RPMI7951 (cell line): Measurements from ENCODE around the gene HSPA6. TPM values are rescaled to one million over a fixed set of nuclear protein-coding genes. Genes with fewer than 3 reads are reported as not detected.
"Not testable (repeated sequence)": the region's sequence is repeated elsewhere in the genome, so short reads cannot be mapped to it uniquely, and the experiment has no call there.

Experiments
- DNase-seq: peaks from one replicate; pipeline ENCODE4 v3.0.0-alpha.2; 2012; ENCODE audit warnings: low read depth
- total RNA-seq: library from RNA; depleted of rRNA; stranded (reverse); fragments of >200 nt; shearing (Covaris generic); gene quantifications from 2 replicates; pipeline ENCODE4 v1.2.3, GENCODE V29; 2014

HSPA6 gene
- total RNA-seq, 1 experiment from 2014 or later, result 0.12 TPM

DNA sequence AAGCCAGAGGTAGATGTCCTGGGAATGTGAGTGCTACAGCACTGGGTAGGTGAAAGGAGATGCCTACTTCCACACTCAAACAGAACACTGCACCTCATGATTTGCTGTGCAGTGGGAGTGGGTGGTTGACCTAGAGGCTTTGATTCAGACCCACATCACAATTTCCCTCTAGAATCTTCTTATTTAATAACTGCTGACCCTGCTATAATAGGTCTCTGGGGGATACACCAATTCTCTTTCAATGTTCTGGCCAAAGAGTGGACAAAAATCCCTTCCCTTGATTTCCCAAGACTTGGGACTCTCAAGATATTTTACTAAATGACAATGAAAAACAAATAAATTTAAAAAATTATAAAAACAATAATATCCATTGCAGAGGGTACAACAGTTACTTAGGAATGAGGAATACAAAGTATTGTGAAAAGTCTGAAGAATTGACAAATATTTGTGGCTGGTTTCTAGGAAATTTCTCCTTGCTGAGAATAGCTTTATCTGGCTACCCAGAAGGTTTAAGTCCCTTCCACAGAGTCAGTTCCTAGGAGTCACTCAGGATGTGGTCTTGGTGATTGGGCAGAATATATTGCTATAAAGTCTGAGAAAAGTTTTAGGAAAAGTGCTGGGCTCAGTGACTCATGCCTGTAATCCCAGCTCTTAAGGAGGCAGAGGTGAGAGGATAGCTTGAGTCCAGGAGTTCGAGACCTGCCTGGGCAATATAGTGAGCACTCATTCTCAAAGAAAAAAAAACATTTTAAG, 21.5 kb upstream of the HSPA6 start:
- peak; percentile 60 for DNase-seq

DNA sequence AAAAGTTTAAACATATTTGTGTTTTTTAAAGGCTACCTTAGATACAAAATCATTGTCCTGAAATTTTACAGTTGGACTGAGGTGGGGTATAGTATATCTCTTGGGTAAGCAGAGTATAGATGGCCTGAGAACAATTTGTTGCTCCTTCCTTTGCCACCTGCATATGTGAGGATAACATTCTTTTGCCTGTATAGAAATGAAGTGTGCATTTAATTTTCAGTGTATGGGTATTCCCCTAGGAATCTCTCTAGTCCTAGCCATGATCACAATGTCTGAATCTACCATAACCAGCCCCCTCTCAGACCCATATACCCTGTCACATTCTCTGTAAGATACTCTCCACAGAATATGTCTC, 21.0 kb upstream of the HSPA6 start:
- no peak for DNase-seq

DNA sequence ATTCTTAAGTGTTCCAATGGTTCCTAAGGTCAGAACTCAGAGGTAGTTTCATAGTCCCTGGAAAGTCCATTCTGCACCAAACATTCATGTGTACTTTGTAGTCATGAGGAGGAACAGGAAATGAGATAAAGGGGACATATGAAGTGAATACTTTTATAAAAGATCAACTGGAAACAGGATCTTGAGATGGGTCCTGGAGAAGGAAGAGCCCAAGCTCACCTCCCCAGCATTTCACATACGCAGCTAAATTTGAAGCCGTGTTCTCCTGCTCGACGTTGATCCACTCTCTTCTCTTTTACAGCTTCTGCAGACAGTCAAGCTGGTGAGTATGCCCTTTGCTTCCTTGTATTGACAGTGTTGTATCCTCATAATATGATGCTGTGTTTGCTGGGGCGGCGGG, 18.7 kb upstream of the HSPA6 start:
- no peak for DNase-seq

DNA sequence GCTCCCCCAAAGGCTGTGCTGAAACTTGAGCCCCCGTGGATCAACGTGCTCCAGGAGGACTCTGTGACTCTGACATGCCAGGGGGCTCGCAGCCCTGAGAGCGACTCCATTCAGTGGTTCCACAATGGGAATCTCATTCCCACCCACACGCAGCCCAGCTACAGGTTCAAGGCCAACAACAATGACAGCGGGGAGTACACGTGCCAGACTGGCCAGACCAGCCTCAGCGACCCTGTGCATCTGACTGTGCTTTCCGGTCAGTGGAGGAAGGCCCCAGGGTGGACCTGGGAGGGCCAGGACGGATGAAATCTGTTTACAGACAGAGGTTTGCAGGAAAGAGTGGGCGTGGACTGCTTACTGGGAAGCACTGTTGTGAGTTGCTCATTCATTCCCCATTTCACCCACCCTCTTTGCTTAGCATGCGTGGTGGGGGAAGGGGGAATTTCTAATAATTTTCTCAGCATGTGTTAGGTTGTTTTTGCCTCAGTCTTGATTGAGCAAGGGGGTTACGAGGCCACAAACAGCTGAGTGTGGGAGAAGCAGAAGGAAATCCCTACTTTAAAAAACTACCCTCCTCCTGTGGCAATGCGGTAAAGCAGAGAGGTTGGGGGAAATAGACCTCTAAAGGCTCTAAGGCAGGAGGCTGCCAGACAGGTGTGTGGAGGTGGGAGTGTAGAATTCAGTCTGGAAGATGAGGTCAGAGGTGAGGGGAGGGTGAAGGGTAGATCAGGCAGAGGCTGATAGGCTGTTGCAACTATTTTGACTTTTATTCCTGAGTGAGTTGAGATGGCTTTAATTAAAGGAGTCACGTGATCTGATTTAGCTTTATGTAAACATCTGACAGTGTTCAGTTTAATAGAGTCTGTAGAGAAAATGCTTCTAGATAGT, 17.8 kb upstream of the HSPA6 start:
- DNase-seq, result peak; percentile 36

DNA sequence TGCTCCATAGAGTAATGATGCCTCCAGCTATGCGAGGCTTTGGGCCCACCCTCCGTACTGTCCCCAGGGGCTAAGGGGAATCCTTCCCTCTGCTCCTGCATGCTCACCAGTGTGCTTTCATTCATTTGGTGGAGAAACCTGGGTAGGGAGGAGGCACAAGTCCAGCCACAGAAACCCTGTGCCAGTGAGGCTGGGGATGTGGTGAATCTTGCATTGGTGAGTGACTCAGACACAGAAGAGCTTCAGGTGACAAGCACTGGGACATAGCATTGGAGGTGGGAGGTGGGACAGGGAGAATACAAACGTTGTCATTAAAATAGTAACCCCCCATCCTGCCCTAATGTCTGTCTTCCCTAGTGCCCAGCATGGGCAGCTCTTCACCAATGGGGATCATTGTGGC, 13.9 kb upstream of the HSPA6 start:
- no peak for DNase-seq

DNA sequence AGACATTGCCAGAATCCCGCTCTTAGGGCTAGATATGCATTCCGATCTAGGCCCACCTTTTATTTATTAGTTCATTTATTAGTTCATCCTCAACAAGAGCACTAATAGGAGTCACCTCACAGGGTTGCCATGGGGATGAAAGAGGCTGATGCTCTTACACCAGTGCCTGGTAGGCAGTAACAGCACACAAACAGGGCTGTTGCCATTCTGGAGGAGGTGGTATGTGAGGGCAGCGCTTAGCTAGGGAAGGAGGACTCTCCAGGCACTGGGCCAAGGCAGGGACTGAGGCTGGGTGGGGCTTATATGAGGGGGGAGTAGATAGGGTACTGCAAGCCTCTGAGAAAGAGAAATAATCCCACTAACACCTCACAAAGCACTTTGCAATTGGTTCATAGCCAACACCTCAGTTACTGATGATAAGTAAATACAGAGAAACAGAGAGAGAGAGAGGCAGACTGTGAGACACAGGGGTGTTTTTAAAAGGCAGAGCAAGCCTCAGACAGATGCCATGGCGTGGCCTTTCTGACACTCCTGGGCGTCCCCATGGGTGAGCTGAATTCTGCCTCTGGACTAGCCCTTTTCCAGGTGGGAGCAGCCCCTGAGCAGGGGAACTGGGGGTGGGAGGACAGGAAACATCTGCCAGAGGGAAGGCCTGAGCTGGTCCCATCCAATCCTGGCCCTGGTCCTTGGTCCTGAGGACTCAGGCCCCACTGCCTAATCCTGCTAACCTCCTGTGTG, 13.2 kb upstream of the HSPA6 start:
- DNase-seq, result no peak

DNA sequence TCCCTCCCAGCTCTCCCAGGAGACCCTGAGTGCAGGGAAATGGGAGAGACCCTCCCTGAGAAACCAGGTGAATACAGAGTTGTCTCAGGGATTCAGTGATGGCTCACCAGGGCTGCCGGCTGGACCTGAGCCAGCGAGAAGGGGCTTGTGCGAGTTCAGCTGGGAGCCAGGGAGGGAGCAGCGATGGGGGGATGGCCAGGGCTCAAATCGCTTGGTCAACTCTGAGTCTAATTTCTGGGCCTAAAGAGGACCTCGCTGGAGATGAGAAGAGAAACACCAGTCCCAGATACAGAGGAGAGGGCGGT, 12.6 kb upstream of the HSPA6 start:
- no peak for DNase-seq

DNA sequence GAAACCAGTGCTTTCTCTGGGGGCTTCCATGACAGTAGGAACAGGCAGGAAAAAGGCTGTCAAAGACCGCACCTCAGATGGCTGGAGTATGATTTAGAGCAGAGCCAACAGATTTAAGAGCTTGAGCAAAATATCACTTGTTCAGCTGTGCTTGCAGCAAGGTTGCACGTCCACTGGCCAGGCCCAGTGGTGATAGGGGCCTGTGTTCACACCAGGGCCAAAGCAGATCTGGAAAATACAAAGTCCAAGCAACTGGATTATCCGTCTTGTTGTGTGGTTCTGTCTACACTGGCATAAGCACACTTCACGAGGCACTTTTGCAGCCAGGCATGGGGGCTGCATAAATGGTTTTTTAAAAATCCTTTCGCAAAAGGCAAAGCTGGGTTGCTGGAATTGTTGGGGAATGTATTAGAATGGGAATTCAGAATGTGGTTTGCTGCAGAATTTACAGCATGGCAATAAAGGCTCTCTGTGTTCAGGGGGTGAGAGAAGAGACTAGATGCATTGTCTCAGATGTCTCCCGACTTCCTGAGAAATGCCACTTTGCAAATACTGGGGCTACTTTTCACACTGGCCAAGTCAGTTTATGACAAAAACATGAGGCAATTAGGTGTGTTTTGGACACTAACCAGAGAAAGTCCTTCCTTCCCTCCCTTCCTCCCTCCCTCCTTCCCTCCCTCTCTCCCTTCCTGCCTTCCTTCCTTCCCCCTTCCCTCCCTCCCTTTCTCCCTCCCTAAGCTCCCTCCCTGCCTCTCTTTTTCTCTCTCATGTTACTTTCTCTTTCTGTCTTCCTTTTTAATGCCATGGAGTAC, 11.5 kb upstream of the HSPA6 start:
- DNase-seq, result not testable (repeated sequence)

DNA sequence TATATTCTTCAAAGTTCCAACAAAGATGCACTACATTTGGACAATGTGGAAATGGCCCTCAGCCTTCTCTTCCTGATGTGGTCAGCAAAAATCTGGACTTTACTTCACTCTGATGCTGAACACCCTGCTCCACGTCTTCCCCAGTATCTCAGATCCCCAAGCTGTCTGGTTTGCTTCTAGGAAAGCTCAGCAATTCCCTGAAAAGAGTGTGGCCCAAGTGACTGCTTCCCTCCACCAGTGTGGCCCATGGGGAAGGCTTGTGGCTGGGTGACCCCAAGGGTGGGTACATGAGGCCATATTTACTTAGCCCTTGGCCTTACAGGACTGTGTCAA, 10.9 kb upstream of the HSPA6 start:
- not testable (repeated sequence) for DNase-seq

DNA sequence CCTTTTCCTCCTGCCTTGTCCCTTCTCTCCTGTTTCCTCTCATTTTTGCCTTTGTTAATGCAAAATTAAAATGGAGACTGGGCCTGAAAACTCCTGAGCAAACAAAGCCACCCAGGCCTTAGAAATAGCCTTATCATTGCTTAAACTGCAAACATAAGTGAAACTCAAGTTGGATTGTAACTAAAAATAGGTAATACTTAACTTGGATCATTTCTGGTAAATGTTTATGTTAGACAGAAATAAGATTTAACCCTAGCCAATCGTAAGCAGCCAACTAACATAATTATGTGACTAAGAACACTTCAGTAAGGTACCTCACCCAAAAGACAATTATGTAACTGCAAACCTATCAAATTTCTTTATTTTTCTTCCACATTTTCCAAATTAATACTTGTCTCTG, 10.4 kb upstream of the HSPA6 start:
- not testable (repeated sequence) for DNase-seq

DNA sequence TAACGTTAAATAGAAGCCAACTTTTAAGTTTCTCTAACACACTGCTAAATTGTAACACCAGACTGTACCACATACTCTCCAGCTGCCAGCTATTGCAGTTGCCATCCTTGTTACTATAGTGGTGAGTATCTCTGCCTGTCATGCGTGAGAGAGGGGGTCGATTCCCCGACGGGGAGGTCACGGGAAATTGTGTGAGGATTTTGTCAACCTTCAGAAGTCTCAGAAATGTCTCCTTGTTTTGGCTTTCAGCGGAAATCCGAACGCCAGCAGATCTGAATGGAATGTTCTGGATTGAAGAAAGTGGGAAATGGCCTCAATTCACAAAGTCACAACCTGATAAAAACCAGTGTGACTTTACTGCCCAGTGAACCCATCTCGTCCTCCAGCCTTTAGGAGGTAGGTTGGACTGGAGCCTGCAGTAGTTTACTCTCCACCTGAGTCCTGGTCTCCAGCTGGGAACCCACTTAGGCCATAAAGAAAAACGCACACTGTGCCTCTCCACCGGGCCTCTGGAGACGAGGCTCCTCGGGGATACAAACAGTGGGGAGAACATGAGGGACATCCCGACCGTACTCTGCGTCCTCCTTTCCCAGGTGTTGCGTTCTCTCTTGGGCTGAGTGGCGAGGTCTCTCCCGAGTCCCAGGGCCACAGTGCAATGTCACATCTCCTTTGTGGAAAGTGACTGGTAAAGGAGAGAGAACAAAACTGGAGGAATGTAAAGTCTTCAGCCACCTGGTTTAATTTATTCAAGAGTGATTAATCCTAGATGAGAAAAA, 1.1 kb upstream of the HSPA6 start:
- not testable (repeated sequence) for DNase-seq

DNA sequence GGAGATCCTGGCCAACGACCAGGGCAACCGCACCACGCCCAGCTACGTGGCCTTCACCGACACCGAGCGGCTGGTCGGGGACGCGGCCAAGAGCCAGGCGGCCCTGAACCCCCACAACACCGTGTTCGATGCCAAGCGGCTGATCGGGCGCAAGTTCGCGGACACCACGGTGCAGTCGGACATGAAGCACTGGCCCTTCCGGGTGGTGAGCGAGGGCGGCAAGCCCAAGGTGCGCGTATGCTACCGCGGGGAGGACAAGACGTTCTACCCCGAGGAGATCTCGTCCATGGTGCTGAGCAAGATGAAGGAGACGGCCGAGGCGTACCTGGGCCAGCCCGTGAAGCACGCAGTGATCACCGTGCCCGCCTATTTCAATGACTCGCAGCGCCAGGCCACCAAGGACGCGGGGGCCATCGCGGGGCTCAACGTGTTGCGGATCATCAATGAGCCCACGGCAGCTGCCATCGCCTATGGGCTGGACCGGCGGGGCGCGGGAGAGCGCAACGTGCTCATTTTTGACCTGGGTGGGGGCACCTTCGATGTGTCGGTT, 477 bp downstream of the HSPA6 start:
- DNase-seq, result not testable (repeated sequence)

DNA sequence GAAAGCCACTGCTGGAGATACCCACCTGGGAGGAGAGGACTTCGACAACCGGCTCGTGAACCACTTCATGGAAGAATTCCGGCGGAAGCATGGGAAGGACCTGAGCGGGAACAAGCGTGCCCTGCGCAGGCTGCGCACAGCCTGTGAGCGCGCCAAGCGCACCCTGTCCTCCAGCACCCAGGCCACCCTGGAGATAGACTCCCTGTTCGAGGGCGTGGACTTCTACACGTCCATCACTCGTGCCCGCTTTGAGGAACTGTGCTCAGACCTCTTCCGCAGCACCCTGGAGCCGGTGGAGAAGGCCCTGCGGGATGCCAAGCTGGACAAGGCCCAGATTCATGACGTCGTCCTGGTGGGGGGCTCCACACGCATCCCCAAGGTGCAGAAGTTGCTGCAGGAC, 981 bp downstream of the HSPA6 start:
- DNase-seq, result not testable (repeated sequence)

DNA sequence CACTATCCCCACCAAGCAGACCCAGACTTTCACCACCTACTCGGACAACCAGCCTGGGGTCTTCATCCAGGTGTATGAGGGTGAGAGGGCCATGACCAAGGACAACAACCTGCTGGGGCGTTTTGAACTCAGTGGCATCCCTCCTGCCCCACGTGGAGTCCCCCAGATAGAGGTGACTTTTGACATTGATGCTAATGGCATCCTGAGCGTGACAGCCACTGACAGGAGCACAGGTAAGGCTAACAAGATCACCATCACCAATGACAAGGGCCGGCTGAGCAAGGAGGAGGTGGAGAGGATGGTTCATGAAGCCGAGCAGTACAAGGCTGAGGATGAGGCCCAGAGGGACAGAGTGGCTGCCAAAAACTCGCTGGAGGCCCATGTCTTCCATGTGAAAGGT, 1.6 kb downstream of the HSPA6 start:
- DNase-seq, result not testable (repeated sequence)

DNA sequence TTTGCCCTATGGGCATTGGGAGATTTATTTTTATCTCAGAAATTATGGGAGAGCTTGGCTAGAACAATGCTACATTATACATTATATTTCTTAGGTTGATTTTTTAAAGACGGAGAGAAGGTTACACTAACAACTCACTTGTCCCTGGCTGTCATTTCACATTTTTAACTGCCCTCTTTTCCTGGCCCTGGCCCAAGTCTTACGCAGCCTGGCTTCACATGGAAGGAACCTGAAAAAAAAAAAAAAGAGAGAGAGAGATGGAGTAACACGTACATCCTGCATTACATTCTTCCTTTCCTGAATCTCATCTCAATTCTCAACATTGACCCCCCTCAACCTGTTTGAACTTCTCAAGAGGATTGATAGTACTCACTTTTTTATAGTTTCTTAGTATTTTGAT, 4.2 kb downstream of the HSPA6 start:
- DNase-seq, result peak; percentile 30

DNA sequence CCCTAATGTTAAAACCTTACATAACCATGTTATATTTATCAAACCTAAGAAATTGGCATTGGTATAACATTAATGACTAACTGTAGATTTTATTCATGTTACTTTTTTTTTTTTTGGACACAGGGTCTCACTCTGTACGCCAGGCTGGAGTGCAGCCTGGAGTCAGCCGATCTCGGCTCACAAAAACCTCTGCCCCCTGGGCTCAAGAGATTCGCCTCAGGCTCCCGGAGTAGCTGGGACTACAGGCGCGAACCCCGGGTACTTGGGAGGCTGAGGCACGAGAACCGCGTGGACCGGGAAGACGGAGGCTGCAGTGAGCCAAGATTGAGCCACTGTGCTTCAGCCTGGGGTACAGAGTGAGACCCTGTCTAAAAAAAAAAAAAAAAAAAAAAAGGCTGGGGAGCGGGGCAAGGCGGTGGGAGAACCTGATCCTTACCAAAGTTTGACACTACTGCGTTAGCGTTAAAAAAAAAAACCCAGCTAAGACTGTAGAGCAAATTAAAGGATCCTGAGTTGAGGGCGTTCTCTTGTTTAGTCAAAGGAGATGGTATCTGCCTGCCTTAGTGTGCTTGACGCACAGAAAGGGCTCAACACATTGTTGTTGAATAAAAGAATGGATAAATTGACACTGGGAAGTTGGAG, 5.2 kb downstream of the HSPA6 start:
- DNase-seq, result peak; percentile 31

DNA sequence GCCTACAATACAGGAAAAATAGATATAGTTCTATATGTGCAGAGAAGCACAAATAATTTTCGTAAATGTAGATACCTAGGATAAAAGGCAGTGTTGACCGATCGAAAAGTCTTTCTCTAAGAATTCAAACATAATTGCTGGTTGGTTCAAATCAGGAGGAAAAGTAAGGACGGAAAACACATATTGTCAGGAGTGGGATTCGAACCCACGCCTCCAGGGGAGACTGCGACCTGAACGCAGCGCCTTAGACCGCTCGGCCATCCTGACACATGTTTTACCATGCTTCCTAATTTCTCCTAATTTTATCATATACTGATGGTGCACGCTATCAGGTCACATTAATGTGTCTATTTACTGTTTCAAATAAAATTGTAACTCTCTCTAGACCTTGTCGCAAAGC, 5.8 kb downstream of the HSPA6 start:
- peak; percentile 66 for DNase-seq

DNA sequence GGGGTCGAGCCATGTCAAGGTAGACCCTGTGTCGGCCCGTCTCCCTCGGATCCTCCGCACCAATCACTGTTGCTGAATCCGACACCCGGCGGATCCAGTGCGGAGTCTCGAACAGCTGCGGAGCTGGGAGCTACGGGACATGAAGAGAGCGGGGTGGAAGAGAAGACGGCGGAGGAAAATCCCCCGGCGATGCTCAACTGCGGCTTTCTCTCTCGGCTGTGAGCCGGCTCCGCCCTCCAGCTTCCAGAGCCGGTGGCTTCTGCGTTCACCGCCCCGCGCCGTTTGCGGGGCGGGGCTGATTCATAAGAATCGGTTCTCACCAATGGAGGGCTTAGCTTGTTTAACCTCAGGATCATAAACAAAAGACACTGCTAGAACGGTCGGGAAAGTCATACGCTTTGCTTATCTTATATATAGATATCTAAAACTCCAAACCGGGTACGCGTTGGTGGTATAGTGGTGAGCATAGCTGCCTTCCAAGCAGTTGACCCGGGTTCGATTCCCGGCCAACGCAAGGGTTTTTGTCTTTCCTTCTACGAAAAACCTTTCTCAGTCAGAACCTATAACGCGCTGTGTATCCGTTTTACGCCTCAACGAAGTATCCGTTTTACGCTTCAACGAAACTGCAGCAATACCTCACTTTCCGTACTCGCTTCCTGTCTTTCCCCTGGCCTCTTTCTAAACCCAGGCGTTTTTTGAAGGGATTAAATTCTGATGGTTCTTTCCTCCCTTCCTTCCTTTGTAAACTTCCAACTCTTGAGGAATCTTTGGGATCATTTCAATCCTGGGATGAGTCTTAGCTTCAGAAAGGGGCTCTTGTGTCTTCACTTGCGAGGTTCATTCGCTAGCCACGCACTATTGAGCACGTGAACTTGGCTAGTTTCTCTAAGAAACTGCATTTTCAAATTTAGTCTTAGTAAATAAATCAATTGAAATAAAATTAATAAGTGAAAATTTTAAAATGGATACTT, 6.6 kb downstream of the HSPA6 start:
- DNase-seq, result peak; percentile 91
